Fibroblast of peridontal ligament (primary cell): ENCODE results near the gene LZIC.
A peak's percentile ranks its signal among the peaks of the same experiment; 100 is the strongest.

Source experiments
- DNase-seq: peaks from one replicate; pipeline ENCODE4 v3.0.0-alpha.2; 2010; ENCODE audit errors: extremely low read depth

Gene LZIC

GRCh38 chr1:9886092-9886742, 57.0 kb downstream of the LZIC start:
- DNase-seq: no peak

GRCh38 chr1:9884805-9885204, 58.4 kb downstream of the LZIC start:
- DNase-seq: no peak

- DNase-seq: no peak
Measured at GRCh38 chr1:9883585-9884449, 59.4 kb downstream of the LZIC start.

GRCh38 chr1:9882945-9883303, 60.3 kb downstream of the LZIC start:
- DNase-seq: no peak

GRCh38 chr1:9882296-9882944, 60.8 kb downstream of the LZIC start:
- DNase-seq: no peak

- peak; percentile 70 for DNase-seq
Measured at GRCh38 chr1:9881838-9882249, 61.3 kb downstream of the LZIC start.
